Gastrocnemius medialis (tissue), 4 donors: ENCODE measurements around the gene FHOD3. TPM values are rescaled to one million over a fixed set of nuclear protein-coding genes. Genes with fewer than 3 reads are reported as not detected.

Experiments
- ATAC-seq, 2 donors: fragments of 150-250 bp; one replicate each; pipeline ENCODE4 v1.9.1; 2016
- DNase-seq, 2 donors: peaks; one replicate each; pipeline ENCODE4 v3.0.0-alpha.2; 2019
- H3K27ac ChIP-seq, 4 donors: fragments of 200-600 bp; sonication (generic); 1 replicate in 1 of 4; 2 replicates in 3 of 4; pipeline ENCODE4 v1.5.1; 2016 to 2018; ENCODE audit warnings: mild to moderate bottlenecking in 2 of 4, moderate library complexity in 1 of 4
- H3K27me3 ChIP-seq, 3 donors: fragments of 200-600 bp; sonication (generic) in 2 of 3; 1 replicate in 1 of 3; 2 replicates in 2 of 3; pipeline versions ENCODE4 v1.5.1 to v1.6.0; 2016 to 2019; ENCODE audit warnings: mild to moderate bottlenecking in 1 of 3, moderate library complexity in 1 of 3
- H3K36me3 ChIP-seq, 2 donors: fragments of 200-600 bp; sonication (generic) in 1 of 2; one replicate each; pipeline ENCODE4 v1.5.1; 2017 to 2018
- H3K4me1 ChIP-seq, 2 donors: fragments of 200-600 bp; sonication (generic) in 1 of 2; one replicate each; pipeline ENCODE4 v1.5.1; 2016 to 2017; ENCODE audit warnings: mild to moderate bottlenecking in 2 of 2
- H3K4me3 ChIP-seq, 4 donors: fragments of 200-600 bp; sonication (generic) in 3 of 4; 1 replicate in 1 of 4; 2 replicates in 3 of 4; pipeline ENCODE4 v1.5.1; 2016 to 2019; ENCODE audit warnings: mild to moderate bottlenecking in 2 of 4
- H3K9me3 ChIP-seq, 3 donors: fragments of 200-600 bp; sonication (generic) in 2 of 3; 1 replicate in 1 of 3; 2 replicates in 2 of 3; pipeline ENCODE4 v1.5.1; 2016 to 2019
- POLR2A ChIP-seq, 2 donors: fragments of 450-650 bp; IDR thresholded peaks; one replicate each; pipeline ENCODE4 v1.6.1; 2017; ENCODE audit warnings: antibody characterized with exemption in 2 of 2, mild to moderate bottlenecking in 2 of 2, moderate library complexity in 2 of 2
- in situ Hi-C, 4 donors: fragments of 200-750 bp; cut with MboI; loops; one replicate each; pipeline versions ENCODE4 v1.15.0 to v1.8.0; 2017; ENCODE audit warnings: low sequenced_read_pairs in 4 of 4
- intact Hi-C: fragments of 100-400 bp; cut with DNase I; formaldehyde crosslinking; loops from one replicate; pipeline ENCODE4 v1.15.1; 2023; ENCODE audit warnings: low total_unique reads
- total RNA-seq, 4 donors: library from RNA; depleted of rRNA; stranded (reverse); fragments of >200 nt; gene quantifications; one replicate each; pipeline versions ENCODE4 v1.1.0 to v1.2.3, GENCODE V29; 2016
- TF ChIP-seq, protein P1 (sequence below), 5 experiments: fragments of 450-650 bp in 3 of 5; fragments of 200-600 bp in 2 of 5; sonication (generic) in 2 of 5; IDR thresholded peaks in 4 of 5; conservative IDR thresholded peaks in 1 of 5; 1 replicate in 4 of 5; 2 replicates in 1 of 5; pipeline ENCODE4 v1.5.1; 2016 to 2019; ENCODE audit warnings: antibody characterized with exemption in 5 of 5, mild to moderate bottlenecking in 3 of 5, moderate library complexity in 3 of 5

FHOD3 gene
- total RNA-seq, 4 donors from 2014 or later = 10.0 to 32.5 (median 17.0) TPM

GRCh38 chr18:36315736-36316135, 18.2 kb downstream of the FHOD3 start:
- no peaks in the 10 kb centered on the region for H3K27me3 ChIP-seq
- no peak overlapping the region for H3K4me3 ChIP-seq
- TF ChIP-seq, protein P1, sequence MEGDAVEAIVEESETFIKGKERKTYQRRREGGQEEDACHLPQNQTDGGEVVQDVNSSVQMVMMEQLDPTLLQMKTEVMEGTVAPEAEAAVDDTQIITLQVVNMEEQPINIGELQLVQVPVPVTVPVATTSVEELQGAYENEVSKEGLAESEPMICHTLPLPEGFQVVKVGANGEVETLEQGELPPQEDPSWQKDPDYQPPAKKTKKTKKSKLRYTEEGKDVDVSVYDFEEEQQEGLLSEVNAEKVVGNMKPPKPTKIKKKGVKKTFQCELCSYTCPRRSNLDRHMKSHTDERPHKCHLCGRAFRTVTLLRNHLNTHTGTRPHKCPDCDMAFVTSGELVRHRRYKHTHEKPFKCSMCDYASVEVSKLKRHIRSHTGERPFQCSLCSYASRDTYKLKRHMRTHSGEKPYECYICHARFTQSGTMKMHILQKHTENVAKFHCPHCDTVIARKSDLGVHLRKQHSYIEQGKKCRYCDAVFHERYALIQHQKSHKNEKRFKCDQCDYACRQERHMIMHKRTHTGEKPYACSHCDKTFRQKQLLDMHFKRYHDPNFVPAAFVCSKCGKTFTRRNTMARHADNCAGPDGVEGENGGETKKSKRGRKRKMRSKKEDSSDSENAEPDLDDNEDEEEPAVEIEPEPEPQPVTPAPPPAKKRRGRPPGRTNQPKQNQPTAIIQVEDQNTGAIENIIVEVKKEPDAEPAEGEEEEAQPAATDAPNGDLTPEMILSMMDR (IDR thresholded peaks at IDR 0.05 in 4 of 5, conservative IDR thresholded peaks at IDR 0.05 in 1 of 5) = no peak
- TF ChIP-seq POLR2A (IDR thresholded peaks at IDR 0.05) = no peak
- DNase-seq (no peak), ATAC-seq (no peak)
- H3K9me3 ChIP-seq = no peaks in the 10 kb centered on the region
- H3K4me1 ChIP-seq = peaks cover 27 to 29% of the 10 kb centered on the region in 2 donors
- no peak overlapping the region for H3K27ac ChIP-seq
- in situ Hi-C loops (no loop called here), intact Hi-C loops (loop anchor here (10.0 kb wide), 1 partner anchor 59 kb away; no protein-coding TSS in a partner anchor)
- no peaks in the 10 kb centered on the region for H3K36me3 ChIP-seq

DNA sequence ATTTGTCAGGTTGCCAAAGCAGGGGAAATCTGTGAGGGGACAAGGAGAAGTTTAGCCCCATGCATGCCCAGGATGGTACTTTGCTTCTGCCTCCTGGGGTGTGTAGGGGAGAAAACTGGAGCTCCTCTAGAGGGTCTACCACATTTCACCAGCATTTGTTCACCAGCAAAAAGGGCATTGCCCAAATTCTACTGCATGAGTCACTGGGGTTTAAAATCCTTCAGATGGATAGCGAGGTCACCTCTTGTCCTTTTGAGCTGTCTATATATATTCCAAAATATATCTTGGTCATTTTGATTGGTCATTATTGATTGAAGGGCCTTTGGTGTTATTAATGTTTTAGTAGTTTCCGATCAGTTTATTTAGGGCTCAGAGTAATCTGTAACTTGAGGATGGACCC, 18.7 kb downstream of the FHOD3 start:
- Histone ChIP-seq H3K27me3 (no peaks in the 10 kb centered on the region), H3K9me3 (no peaks in the 10 kb centered on the region), H3K27ac (no peak overlapping the region), H3K36me3 (no peaks in the 10 kb centered on the region), H3K4me1 (peaks cover 29% of the 10 kb centered on the region in 2 donors), H3K4me3 (no peak overlapping the region)
- TF ChIP-seq POLR2A (IDR thresholded peaks at IDR 0.05) = no peak
- TF ChIP-seq, protein P1 (IDR thresholded peaks at IDR 0.05 in 4 of 5, conservative IDR thresholded peaks at IDR 0.05 in 1 of 5) = no peak
- intact Hi-C loops (loop anchor here (10.0 kb wide), 1 partner anchor 59 kb away; no protein-coding TSS in a partner anchor), in situ Hi-C loops (no loop called here)
- no peak for ATAC-seq
- DNase-seq = no peak

DNA sequence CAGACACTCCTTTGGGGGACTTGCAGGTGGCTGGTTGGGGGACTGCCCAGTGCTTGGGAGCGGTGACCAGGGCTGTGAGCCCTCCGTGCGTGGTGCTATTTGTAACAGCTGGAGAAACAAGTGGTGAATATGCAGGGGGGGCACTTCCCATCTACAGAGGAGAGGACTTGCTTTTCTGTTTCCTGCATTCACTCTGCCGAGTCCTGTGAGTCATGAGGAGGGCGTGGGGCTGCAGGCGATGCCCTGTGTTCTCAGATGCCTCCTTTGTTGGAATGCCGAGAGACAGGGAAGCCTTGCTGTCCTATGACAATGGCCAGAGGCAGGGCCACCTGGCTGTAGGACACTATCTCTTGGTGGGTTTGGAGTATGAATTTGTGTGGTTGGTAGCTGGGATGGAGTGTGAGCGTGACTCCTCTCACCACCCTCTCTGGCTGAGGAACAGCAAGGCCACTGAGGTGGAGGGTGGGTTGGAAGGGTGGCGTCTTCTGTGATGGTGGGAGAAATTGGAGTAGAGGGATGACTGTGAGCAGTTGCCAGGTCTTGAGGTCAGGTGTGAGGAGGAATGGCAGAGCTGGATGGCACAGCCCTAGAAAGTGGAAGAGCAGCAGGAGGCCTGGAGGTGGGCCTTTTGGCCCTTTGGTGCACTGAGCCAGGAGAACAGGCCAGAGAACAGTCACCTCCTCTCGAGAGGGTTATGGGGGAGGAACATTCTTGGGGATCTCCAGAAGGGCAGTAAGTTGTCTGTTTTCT, 24.3 kb downstream of the FHOD3 start:
- DNase-seq (no peak), ATAC-seq (no peak)
- in situ Hi-C loops = no loop called here
- intact Hi-C loops = no loop called here
- no peaks in the 10 kb centered on the region for H3K9me3 ChIP-seq
- peaks cover 5 to 13% of the 10 kb centered on the region in 2 donors for H3K4me1 ChIP-seq
- no peak overlapping the region for H3K27ac ChIP-seq
- no peaks in the 10 kb centered on the region for H3K36me3 ChIP-seq
- TF ChIP-seq, protein P1 (IDR thresholded peaks at IDR 0.05 in 4 of 5, conservative IDR thresholded peaks at IDR 0.05 in 1 of 5) = no peak
- TF ChIP-seq POLR2A (IDR thresholded peaks at IDR 0.05) = no peak
- no peaks in the 10 kb centered on the region for H3K27me3 ChIP-seq
- no peak overlapping the region for H3K4me3 ChIP-seq

GRCh38 chr18:36322408-36322728, 24.9 kb downstream of the FHOD3 start:
- H3K27ac ChIP-seq = no peak overlapping the region
- no peak for TF ChIP-seq POLR2A (IDR thresholded peaks at IDR 0.05)
- TF ChIP-seq, protein P1 (IDR thresholded peaks at IDR 0.05 in 4 of 5, conservative IDR thresholded peaks at IDR 0.05 in 1 of 5) = no peak

More at GRCh38 chr18:36322408-36322728, 24.9 kb downstream of the FHOD3 start:
- Histone ChIP-seq H3K27me3 (no peaks in the 10 kb centered on the region), H3K36me3 (no peaks in the 10 kb centered on the region), H3K4me3 (no peak overlapping the region), H3K4me1 (peaks cover 5 to 13% of the 10 kb centered on the region in 2 donors), H3K9me3 (no peaks in the 10 kb centered on the region)
- in situ Hi-C loops = no loop called here
- intact Hi-C loops = no loop called here
- DNase-seq (no peak), ATAC-seq (no peak)
